ENCODE measurements around the gene RAB40C.

The RAB40C gene

GRCh38 chr16:560701-561412, 29.0 kb upstream of the RAB40C start:
- no peak overlapping the region for H3K27ac ChIP-seq

GRCh38 chr16:561413-561794, 28.5 kb upstream of the RAB40C start:
- H3K27ac ChIP-seq: no peak overlapping the region
- TF ChIP-seq ZFX (IDR thresholded peaks at IDR 0.05; ENCODE audit: borderline replicate concordance) (no peak), CTCF (IDR thresholded peaks at IDR 0.05) (no peak)

More at GRCh38 chr16:560701-561412, 29.0 kb upstream of the RAB40C start:
- TF ChIP-seq CTCF (IDR thresholded peaks at IDR 0.05): no peak
- no peak for TF ChIP-seq ZFX (IDR thresholded peaks at IDR 0.05; ENCODE audit: borderline replicate concordance)

GRCh38 chr16:561957-562938, 27.6 kb upstream of the RAB40C start:
- no peak overlapping the region for H3K27ac ChIP-seq
- no peak for TF ChIP-seq CTCF (IDR thresholded peaks at IDR 0.05)

GRCh38 chr16:563072-563644, 26.7 kb upstream of the RAB40C start:
- TF ChIP-seq CTCF (IDR thresholded peaks at IDR 0.05): no peak
- TF ChIP-seq ZFX (IDR thresholded peaks at IDR 0.05; ENCODE audit: borderline replicate concordance): no peak
- H3K27ac ChIP-seq: no peak overlapping the region

GRCh38 chr16:564690-565418, 25.0 kb upstream of the RAB40C start:
- TF ChIP-seq CTCF (IDR thresholded peaks at IDR 0.05): no peak
- no peak for TF ChIP-seq ZFX (IDR thresholded peaks at IDR 0.05; ENCODE audit: borderline replicate concordance)
- H3K27ac ChIP-seq: no peak overlapping the region

- no peak for TF ChIP-seq CTCF (IDR thresholded peaks at IDR 0.05)
- no peak for TF ChIP-seq ZFX (IDR thresholded peaks at IDR 0.05; ENCODE audit: borderline replicate concordance)
- no peak overlapping the region for H3K27ac ChIP-seq
These were observed 24.2 kb upstream of the RAB40C start for GRCh38 chr16:565419-566330.

Data from 22Rv1 (cell line).